Spleen (tissue), 7 donors: ENCODE results near the gene FAM83B.

Experiments used
- POLR2A ChIP-seq, 3 donors: fragments of 450-650 bp; IDR thresholded peaks; one replicate each; pipeline ENCODE4 v1.5.1; 2017; ENCODE audit warnings: antibody characterized with exemption in 3 of 3, mild to moderate bottlenecking in 1 of 3
- POLR2AphosphoS5 ChIP-seq, 3 donors: sonication (generic); formaldehyde crosslinking; IDR thresholded peaks; one replicate each; pipeline ENCODE4 v1.5.1; 2017; ENCODE audit warnings: antibody characterized with exemption in 3 of 3
- TF ChIP-seq, protein P1 (sequence below), 11 experiments: fragments of 200-600 bp in 7 of 11; fragments of 450-650 bp in 4 of 11; sonication (generic) in 4 of 11; IDR thresholded peaks in 8 of 11; conservative IDR thresholded peaks in 3 of 11; 1 replicate in 7 of 11; 2 replicates in 4 of 11; pipeline versions ENCODE4 v1.4.0 to v1.8.0; 2016 to 2021; ENCODE audit warnings: antibody characterized with exemption in 11 of 11, inconsistent platforms in 4 of 11, mild to moderate bottlenecking in 1 of 11
- donor health status: DM: no; HTN: no; CAD: no; lungs with moderate emphysema.
- donor health status: DM: no; HTN: no; CAD: no.
- donor health status: DM: no; HTN: no; CAD: no.

DNA sequence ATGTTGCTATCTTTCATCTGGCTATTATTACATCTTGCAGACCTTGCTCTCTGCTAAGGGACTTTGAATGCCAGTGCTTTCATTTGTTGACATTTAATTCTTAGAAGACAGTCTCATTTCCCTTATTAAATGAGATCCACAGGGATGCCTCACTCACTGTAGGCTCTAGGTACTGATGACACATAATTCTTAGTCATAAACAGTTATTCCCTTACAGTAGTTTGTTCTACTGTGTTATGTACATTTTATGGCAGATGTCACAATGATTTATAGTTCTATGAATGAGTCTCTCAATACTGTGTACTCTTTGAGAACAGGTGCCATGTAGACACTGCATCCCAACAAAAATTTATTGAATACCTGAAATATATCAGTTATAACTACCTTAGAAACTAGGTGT is 70.3 kb downstream of the FAM83B start:
- TF ChIP-seq, protein P1, sequence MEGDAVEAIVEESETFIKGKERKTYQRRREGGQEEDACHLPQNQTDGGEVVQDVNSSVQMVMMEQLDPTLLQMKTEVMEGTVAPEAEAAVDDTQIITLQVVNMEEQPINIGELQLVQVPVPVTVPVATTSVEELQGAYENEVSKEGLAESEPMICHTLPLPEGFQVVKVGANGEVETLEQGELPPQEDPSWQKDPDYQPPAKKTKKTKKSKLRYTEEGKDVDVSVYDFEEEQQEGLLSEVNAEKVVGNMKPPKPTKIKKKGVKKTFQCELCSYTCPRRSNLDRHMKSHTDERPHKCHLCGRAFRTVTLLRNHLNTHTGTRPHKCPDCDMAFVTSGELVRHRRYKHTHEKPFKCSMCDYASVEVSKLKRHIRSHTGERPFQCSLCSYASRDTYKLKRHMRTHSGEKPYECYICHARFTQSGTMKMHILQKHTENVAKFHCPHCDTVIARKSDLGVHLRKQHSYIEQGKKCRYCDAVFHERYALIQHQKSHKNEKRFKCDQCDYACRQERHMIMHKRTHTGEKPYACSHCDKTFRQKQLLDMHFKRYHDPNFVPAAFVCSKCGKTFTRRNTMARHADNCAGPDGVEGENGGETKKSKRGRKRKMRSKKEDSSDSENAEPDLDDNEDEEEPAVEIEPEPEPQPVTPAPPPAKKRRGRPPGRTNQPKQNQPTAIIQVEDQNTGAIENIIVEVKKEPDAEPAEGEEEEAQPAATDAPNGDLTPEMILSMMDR (IDR thresholded peaks at IDR 0.05 in 8 of 11, conservative IDR thresholded peaks at IDR 0.05 in 3 of 11) = no peak
- TF ChIP-seq POLR2A (IDR thresholded peaks at IDR 0.05) (no peak), POLR2AphosphoS5 (IDR thresholded peaks at IDR 0.05) (no peak)
